MM.1S (cell line): ENCODE measurements around the gene EEF1B2.

Experiments
- DNase-seq: peaks from one replicate; pipeline ENCODE4 v3.0.0-alpha.2; 2015
- H2AFZ ChIP-seq: fragments of 300-600 bp; sonication (generic); 2 replicates; pipeline ENCODE4 v1.6.0; 2016; ENCODE audit warnings: antibody characterized with exemption, low read length
- H3F3A ChIP-seq: fragments of 300-600 bp; sonication (generic); 2 replicates; pipeline ENCODE4 v1.6.1; 2016; ENCODE audit warnings: mild to moderate bottlenecking, antibody characterized with exemption, low read length, moderate library complexity, mixed read lengths; ENCODE audit not compliant: insufficient read depth
- H3K27ac ChIP-seq: fragments of 300-600 bp; sonication (generic); 2 replicates; pipeline ENCODE4 v1.5.1; 2016; ENCODE audit warnings: mild to moderate bottlenecking, low read length
- H3K27me3 ChIP-seq: fragments of 300-600 bp; sonication (generic); replicated peaks from 2 replicates; pipeline ENCODE4 v1.6.0; 2016; ENCODE audit warnings: low read length; ENCODE audit not compliant: insufficient read depth
- H3K36me3 ChIP-seq: fragments of 300-600 bp; sonication (generic); replicated peaks from 2 replicates; pipeline ENCODE4 v1.6.1; 2016; ENCODE audit warnings: mild to moderate bottlenecking, low read length, mixed read lengths; ENCODE audit not compliant: insufficient read depth
- H3K4me1 ChIP-seq: fragments of 300-600 bp; sonication (generic); 2 replicates; pipeline ENCODE4 v1.6.1; 2016; ENCODE audit warnings: low read length, mixed read lengths
- H3K4me2 ChIP-seq: fragments of 300-600 bp; sonication (generic); 2 replicates; pipeline ENCODE4 v1.6.0; 2016; ENCODE audit warnings: low read depth, low read length
- H3K4me3 ChIP-seq: fragments of 300-600 bp; sonication (generic); 2 replicates; pipeline ENCODE4 v1.5.1; 2016; ENCODE audit warnings: low read length, mixed read lengths
- H3K79me2 ChIP-seq: fragments of 300-600 bp; sonication (generic); 2 replicates; pipeline ENCODE4 v1.6.1; 2016; ENCODE audit warnings: mixed run types, low read length, mixed read lengths
- H3K9ac ChIP-seq: fragments of 300-600 bp; sonication (generic); 2 replicates; pipeline ENCODE4 v1.6.1; 2016; ENCODE audit warnings: low read length, mixed read lengths
- H3K9me2 ChIP-seq: fragments of 300-600 bp; sonication (generic); replicated peaks from 2 replicates; pipeline ENCODE4 v1.6.1; 2016; ENCODE audit warnings: mild to moderate bottlenecking, low read length, mixed read lengths; ENCODE audit not compliant: insufficient read depth
- H3K9me3 ChIP-seq: fragments of 300-600 bp; sonication (generic); replicated peaks from 2 replicates; pipeline ENCODE4 v1.6.1; 2016; ENCODE audit warnings: mild to moderate bottlenecking, low read length, mixed read lengths; ENCODE audit not compliant: insufficient read depth
- H4K20me1 ChIP-seq: fragments of 300-600 bp; sonication (generic); 2 replicates; pipeline ENCODE4 v1.6.1; 2016; ENCODE audit warnings: mild to moderate bottlenecking, low read length, moderate library complexity, mixed read lengths; ENCODE audit not compliant: insufficient read depth
- EZH2 ChIP-seq: fragments of 300-600 bp; sonication (generic); optimal IDR thresholded peaks from 2 replicates; pipeline ENCODE3; 2017; ENCODE audit warnings: low read depth, mild to moderate bottlenecking, antibody characterized with exemption, low read length, mixed read lengths
- EZH2phosphoT487 ChIP-seq: fragments of 300-600 bp; sonication (generic); IDR thresholded peaks from 2 replicates; pipeline ENCODE4 v1.6.1; 2018; ENCODE audit warnings: antibody characterized with exemption, low read length
- TF ChIP-seq, protein P1 (sequence below): fragments of 300-600 bp; sonication (generic); IDR thresholded peaks from 2 replicates; pipeline ENCODE4 v1.5.1; 2016; ENCODE audit warnings: antibody characterized with exemption, low read length, mixed read lengths

EEF1B2 gene

DNA sequence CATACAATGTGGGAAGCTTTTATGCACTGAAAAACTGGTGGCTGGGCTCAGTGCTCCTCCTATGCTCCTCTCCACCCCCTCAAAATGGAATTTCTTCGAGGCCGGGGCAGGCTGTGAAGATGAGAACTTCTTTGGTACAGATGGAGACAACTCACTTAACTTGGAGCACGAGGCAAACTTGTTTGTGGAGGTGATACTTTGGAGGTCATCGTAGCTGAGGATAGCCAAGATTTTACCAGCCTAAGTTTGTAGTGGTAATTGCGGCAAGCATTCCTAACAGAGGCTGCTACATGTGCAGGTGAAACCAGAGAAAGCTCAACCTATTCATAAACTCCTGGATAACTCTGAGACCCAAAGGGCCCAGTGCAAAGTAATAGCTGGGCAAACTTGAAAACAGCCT is 14.0 kb upstream of the EEF1B2 start:
- Histone ChIP-seq H2AFZ (no peak overlapping the region), H3K9me2 (no peaks in the 10 kb centered on the region), H3K4me1 (peaks cover 8% of the 10 kb centered on the region), H3K79me2 (peaks cover 21% of the 10 kb centered on the region), H4K20me1 (no peaks in the 10 kb centered on the region), H3K9ac (no peak overlapping the region), H3F3A (peaks cover 6% of the 10 kb centered on the region; the same call in 1 of the 2 replicates), H3K9me3 (no peaks in the 10 kb centered on the region; the same call in 1 of the 2 replicates), H3K36me3 (peaks cover 14% of the 10 kb centered on the region), H3K27me3 (no peaks in the 10 kb centered on the region), H3K4me3 (no peak overlapping the region), H3K27ac (no peak overlapping the region), H3K4me2 (no peak overlapping the region)
- DNase-seq: no peak
- TF ChIP-seq, protein P1, sequence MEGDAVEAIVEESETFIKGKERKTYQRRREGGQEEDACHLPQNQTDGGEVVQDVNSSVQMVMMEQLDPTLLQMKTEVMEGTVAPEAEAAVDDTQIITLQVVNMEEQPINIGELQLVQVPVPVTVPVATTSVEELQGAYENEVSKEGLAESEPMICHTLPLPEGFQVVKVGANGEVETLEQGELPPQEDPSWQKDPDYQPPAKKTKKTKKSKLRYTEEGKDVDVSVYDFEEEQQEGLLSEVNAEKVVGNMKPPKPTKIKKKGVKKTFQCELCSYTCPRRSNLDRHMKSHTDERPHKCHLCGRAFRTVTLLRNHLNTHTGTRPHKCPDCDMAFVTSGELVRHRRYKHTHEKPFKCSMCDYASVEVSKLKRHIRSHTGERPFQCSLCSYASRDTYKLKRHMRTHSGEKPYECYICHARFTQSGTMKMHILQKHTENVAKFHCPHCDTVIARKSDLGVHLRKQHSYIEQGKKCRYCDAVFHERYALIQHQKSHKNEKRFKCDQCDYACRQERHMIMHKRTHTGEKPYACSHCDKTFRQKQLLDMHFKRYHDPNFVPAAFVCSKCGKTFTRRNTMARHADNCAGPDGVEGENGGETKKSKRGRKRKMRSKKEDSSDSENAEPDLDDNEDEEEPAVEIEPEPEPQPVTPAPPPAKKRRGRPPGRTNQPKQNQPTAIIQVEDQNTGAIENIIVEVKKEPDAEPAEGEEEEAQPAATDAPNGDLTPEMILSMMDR: no peak
- no peak for TF ChIP-seq EZH2phosphoT487
- no peak for TF ChIP-seq EZH2

DNA sequence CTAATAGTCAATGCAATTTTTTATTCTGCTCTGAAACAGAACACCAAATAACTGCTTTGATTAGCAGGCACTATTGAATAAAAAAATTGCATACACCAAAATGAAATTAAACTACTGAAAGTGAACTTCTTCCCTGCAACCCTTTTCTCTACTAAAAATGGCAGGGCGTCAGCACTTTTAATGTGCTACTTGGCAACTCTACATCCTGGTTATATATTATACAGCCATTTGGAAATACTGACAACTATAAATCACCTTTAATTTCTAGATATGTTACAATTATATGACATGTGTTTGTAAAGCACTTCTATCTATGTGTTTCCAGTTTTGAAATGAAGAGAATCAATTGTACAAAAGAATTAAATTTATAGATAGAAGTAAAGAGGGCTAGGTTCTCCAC is 10.4 kb upstream of the EEF1B2 start:
- TF ChIP-seq, protein P1: no peak
- no peak for TF ChIP-seq EZH2
- no peak for TF ChIP-seq EZH2phosphoT487
- Histone ChIP-seq H2AFZ (no peak overlapping the region), H3K79me2 (peaks cover 46% of the 10 kb centered on the region), H3K27ac (no peak overlapping the region), H3F3A (peaks cover 15% of the 10 kb centered on the region; the same call in 1 of the 2 replicates), H3K9me3 (no peaks in the 10 kb centered on the region), H3K4me3 (no peak overlapping the region), H3K27me3 (no peaks in the 10 kb centered on the region), H4K20me1 (no peaks in the 10 kb centered on the region), H3K9me2 (no peaks in the 10 kb centered on the region), H3K4me2 (no peak overlapping the region), H3K9ac (no peak overlapping the region), H3K36me3 (peaks cover 6% of the 10 kb centered on the region), H3K4me1 (peaks cover 28% of the 10 kb centered on the region)
- DNase-seq: no peak

DNA sequence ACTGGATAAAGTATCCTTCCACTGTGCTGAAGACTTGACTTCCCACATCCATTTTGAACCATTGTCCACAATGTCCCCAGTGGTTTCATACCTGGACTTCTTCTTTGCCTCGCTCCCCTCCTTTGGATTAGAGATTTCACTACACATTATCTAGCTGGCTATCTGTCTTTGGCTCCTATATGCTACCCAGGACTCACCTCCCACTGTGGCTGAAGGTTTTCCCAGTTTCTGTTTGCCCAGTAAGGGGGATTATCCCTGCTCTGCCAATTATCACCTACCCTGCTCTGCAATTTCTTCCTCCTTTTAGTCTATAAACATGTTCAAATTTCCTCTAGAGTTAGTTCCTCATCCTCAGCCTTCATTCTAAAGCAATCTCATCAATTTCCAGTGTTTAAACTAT is 9.5 kb upstream of the EEF1B2 start:
- H4K20me1 ChIP-seq: no peaks in the 10 kb centered on the region
- peak overlapping the region; percentile 21; the same call in 1 of the 2 replicates for H3K27ac ChIP-seq
- H3K4me2 ChIP-seq: peak overlapping the region; percentile 43; the same call in 1 of the 2 replicates
- H3K9me3 ChIP-seq: no peaks in the 10 kb centered on the region
- H3F3A ChIP-seq: peaks cover 15% of the 10 kb centered on the region; the same call in 1 of the 2 replicates
- H3K4me1 ChIP-seq: peaks cover 29% of the 10 kb centered on the region
- no peaks in the 10 kb centered on the region for H3K27me3 ChIP-seq
- TF ChIP-seq EZH2phosphoT487 (no peak), EZH2 (no peak)
- TF ChIP-seq, protein P1: no peak
- no peaks in the 10 kb centered on the region for H3K9me2 ChIP-seq
- H2AFZ ChIP-seq: no peak overlapping the region
- H3K36me3 ChIP-seq: peaks cover 3% of the 10 kb centered on the region
- no peak overlapping the region for H3K9ac ChIP-seq
- H3K79me2 ChIP-seq: peaks cover 51% of the 10 kb centered on the region
- no peak for DNase-seq
- no peak overlapping the region; the same call in 1 of the 2 replicates for H3K4me3 ChIP-seq
